ENCODE measurements around the gene FBXW10B. TPM values are rescaled to one million over a fixed set of nuclear protein-coding genes. Genes with fewer than 3 reads are reported as not detected.
"Not testable (repeated sequence)": the region's sequence is repeated elsewhere in the genome, so short reads cannot be mapped to it uniquely, and the experiment has no call there.

Gene FBXW10B
- polyA plus RNA-seq, 2 of the 4 experiments (the other 2 are of a cell fraction), result 9.6 to 14.3 TPM

GRCh38 chr17:15649861-15650421, 30.4 kb upstream of the FBXW10B start:
- peak overlapping the region; percentile 90 to 95 for H3K27ac ChIP-seq
- WGBS (ENCODE audit: missing lambda C conversion rate), result 3% methylated on average over 6 of the region's 6 CpGs
- H3K4me1 ChIP-seq, result peaks cover 38% of the 10 kb centered on the region
- FAIRE-seq (no peak), DNase-seq (ENCODE audit: low read depth in 1 of 2, low spot score in 1 of 2) (peak; percentile 52 to 55), ATAC-seq (no peak)
- H3K4me2 ChIP-seq, result peak overlapping the region; percentile 91
- peak overlapping the region; percentile 66 for H3K4me3 ChIP-seq
- ChIA-PET POLR2A (no interaction called here), CTCF (interaction anchor here (0.9 to 2.2 kb wide), 4 partner anchors 9 to 295 kb away, joined by 3 to 6 read pairs (median 4); partner anchors contain the start of gene ADORA2B)
- H3K9me3 ChIP-seq, result no peaks in the 10 kb centered on the region
- TF ChIP-seq, protein P1, sequence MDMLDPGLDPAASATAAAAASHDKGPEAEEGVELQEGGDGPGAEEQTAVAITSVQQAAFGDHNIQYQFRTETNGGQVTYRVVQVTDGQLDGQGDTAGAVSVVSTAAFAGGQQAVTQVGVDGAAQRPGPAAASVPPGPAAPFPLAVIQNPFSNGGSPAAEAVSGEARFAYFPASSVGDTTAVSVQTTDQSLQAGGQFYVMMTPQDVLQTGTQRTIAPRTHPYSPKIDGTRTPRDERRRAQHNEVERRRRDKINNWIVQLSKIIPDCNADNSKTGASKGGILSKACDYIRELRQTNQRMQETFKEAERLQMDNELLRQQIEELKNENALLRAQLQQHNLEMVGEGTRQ (IDR thresholded peaks at IDR 0.05), result no peak
- TF ChIP-seq, protein P2, sequence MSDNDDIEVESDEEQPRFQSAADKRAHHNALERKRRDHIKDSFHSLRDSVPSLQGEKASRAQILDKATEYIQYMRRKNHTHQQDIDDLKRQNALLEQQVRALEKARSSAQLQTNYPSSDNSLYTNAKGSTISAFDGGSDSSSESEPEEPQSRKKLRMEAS (IDR thresholded peaks at IDR 0.05), result peak; percentile 73; the same call in 1 of the 2 replicates
- TF ChIP-seq JUNB (IDR thresholded peaks at IDR 0.05) (peak; percentile 43; the same call in 1 of the 2 replicates), KDM1A (IDR thresholded peaks at IDR 0.05; ENCODE audit: low read depth) (no peak), FOSL2 (IDR thresholded peaks at IDR 0.05) (peak; percentile 64), FOSL2 (CRISPR knock-in tag; IDR thresholded peaks at IDR 0.05) (peak; percentile 77), RAD21 (conservative IDR thresholded peaks at IDR 0.05 in 1 of 2, IDR thresholded peaks at IDR 0.05 in 1 of 2) (peak in 1 of 2 experiments; percentile 10; a peak in 1 of 5 replicates), JUN (IDR thresholded peaks at IDR 0.05) (peak; percentile 31 to 40; a peak in 1 of 5 replicates), GATA3 (IDR thresholded peaks at IDR 0.05; ENCODE audit: borderline replicate concordance) (peak; percentile 52; the same call in 1 of the 2 replicates), E2F6 (IDR thresholded peaks at IDR 0.05; ENCODE audit: borderline replicate concordance, low read depth) (peak; percentile 42; the same call in 1 of the 2 replicates), CEBPB (IDR thresholded peaks at IDR 0.05) (0 out of 4 replicates have a peak, but pooled peaks of 1 of the 2 experiments have one; percentile 17)

DNA sequence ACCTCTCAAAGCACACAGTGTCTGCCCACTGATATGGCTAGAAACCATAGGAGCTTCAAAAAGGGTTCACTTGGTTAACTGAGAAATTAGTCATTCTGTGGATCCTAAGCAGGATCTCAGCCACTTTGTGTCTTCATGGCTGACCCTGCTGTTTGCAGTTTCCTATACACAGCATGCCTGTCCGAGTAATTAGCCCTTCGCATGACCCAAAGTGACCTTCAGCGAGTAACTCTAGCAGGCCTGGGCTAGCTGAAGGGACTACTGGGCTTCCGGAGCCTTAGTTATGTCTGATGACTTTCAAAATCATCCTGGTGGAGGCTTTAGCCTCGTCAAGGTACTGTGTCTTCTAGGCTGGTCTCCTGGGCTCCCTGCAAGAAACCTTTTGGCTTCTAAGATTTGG, 28.9 kb upstream of the FBXW10B start:
- FAIRE-seq, result no peak
- peak overlapping the region; percentile 91 for H3K4me2 ChIP-seq
- CTCF ChIA-PET, result no interaction called here
- H3K4me1 ChIP-seq, result peaks cover 53% of the 10 kb centered on the region
- no peak for TF ChIP-seq NR3C1 (IDR thresholded peaks at IDR 0.05)
- TF ChIP-seq, protein P2 (IDR thresholded peaks at IDR 0.05), result peak; percentile 56
- TF ChIP-seq GATA3 (IDR thresholded peaks at IDR 0.05; ENCODE audit: borderline replicate concordance), result no peak
- TF ChIP-seq, protein P3, sequence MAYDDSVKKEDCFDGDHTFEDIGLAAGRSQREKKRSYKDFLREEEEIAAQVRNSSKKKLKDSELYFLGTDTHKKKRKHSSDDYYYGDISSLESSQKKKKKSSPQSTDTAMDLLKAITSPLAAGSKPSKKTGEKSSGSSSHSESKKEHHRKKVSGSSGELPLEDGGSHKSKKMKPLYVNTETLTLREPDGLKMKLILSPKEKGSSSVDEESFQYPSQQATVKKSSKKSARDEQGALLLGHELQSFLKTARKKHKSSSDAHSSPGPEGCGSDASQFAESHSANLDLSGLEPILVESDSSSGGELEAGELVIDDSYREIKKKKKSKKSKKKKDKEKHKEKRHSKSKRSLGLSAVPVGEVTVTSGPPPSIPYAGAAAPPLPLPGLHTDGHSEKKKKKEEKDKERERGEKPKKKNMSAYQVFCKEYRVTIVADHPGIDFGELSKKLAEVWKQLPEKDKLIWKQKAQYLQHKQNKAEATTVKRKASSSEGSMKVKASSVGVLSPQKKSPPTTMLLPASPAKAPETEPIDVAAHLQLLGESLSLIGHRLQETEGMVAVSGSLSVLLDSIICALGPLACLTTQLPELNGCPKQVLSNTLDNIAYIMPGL (CRISPR knock-in tag; IDR thresholded peaks at IDR 0.05; ENCODE audit: borderline replicate concordance), result no peak
- no peak for TF ChIP-seq TFCP2L1 (CRISPR knock-in tag; IDR thresholded peaks at IDR 0.05)
- TF ChIP-seq HEYL (CRISPR knock-in tag; IDR thresholded peaks at IDR 0.05), result no peak
- TF ChIP-seq PHF8 (IDR thresholded peaks at IDR 0.05; ENCODE audit: borderline replicate concordance, low read depth), result no peak
- TF ChIP-seq, protein P4, sequence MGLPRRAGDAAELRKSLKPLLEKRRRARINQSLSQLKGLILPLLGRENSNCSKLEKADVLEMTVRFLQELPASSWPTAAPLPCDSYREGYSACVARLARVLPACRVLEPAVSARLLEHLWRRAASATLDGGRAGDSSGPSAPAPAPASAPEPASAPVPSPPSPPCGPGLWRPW (IDR thresholded peaks at IDR 0.05), result no peak
- no peak for DNase-seq (ENCODE audit: low read depth in 1 of 2, low spot score in 1 of 2)
- no peak for ATAC-seq
- H3K27ac ChIP-seq, result peak overlapping the region; percentile 90 to 95
- H3K9me3 ChIP-seq, result no peaks in the 10 kb centered on the region
- WGBS (ENCODE audit: missing lambda C conversion rate), result 1% methylated on average over 5 of the region's 5 CpGs
- H3K4me3 ChIP-seq, result peak overlapping the region; percentile 66
- POLR2A ChIA-PET, result interaction anchor here (0.6 kb wide), 1 partner anchor 311 kb away, joined by 5 read pairs; no protein-coding TSS in a partner anchor

DNA sequence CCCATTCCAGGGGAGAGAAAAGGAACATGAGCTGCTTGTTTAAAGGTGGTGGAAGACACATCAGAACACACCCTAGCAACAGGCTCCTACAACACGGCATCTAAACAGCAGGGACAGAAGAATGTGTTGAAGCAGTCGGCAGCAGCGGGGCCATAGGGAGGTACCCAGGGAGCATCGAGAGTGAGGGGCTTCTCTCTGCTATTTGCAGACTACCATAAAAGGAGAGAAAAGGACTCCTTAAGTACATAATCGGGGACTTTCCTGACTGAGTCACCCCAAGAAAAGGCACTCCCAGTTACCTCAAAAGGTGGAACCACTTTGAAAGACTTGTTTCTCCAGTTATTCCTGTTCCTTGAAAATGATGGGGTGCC, 26.4 kb upstream of the FBXW10B start:
- FAIRE-seq; H3K4me3 ChIP-seq; POLR2A ChIA-PET; CTCF ChIA-PET; H3K9me3 ChIP-seq; TF ChIP-seq FOSL2 (IDR thresholded peaks at IDR 0.05): not testable (repeated sequence)
- ATAC-seq (peak; percentile 58 to 74), DNase-seq (ENCODE audit: low read depth in 1 of 2, low spot score in 1 of 2) (peak in 1 of 2 experiments; percentile 88)
- TF ChIP-seq JUN (IDR thresholded peaks at IDR 0.05), result peak in 1 of 2 experiments; percentile 5; a peak in 1 of 5 replicates
- TF ChIP-seq FOSL2 (CRISPR knock-in tag; IDR thresholded peaks at IDR 0.05), result 0 out of 2 replicates have a peak, but pooled peaks have one; percentile 1
- TF ChIP-seq HOXB13 (CRISPR knock-in tag; IDR thresholded peaks at IDR 0.05; ENCODE audit: low read depth), result 0 out of 2 replicates have a peak, but pooled peaks have one; percentile 32
- TF ChIP-seq HOXB5 (CRISPR knock-in tag; IDR thresholded peaks at IDR 0.05), result 0 out of 2 replicates have a peak, but pooled peaks have one; percentile 42
- Histone ChIP-seq H3K4me1 (peaks cover 63% of the 10 kb centered on the region), H3K4me2 (peak overlapping the region; percentile 91), H3K27ac (peak overlapping the region; percentile 95)
- under 1% methylated on average over 5 of the region's 5 CpGs for WGBS (ENCODE audit: missing lambda C conversion rate)
